ENCODE data around the gene F13A1. TPM values are rescaled to one million over a fixed set of nuclear protein-coding genes. Genes with fewer than 3 reads are reported as not detected.

F13A1 gene
- not detected for polyA plus RNA-seq (2012; ENCODE audit: insufficient read depth, insufficient read length)

DNA sequence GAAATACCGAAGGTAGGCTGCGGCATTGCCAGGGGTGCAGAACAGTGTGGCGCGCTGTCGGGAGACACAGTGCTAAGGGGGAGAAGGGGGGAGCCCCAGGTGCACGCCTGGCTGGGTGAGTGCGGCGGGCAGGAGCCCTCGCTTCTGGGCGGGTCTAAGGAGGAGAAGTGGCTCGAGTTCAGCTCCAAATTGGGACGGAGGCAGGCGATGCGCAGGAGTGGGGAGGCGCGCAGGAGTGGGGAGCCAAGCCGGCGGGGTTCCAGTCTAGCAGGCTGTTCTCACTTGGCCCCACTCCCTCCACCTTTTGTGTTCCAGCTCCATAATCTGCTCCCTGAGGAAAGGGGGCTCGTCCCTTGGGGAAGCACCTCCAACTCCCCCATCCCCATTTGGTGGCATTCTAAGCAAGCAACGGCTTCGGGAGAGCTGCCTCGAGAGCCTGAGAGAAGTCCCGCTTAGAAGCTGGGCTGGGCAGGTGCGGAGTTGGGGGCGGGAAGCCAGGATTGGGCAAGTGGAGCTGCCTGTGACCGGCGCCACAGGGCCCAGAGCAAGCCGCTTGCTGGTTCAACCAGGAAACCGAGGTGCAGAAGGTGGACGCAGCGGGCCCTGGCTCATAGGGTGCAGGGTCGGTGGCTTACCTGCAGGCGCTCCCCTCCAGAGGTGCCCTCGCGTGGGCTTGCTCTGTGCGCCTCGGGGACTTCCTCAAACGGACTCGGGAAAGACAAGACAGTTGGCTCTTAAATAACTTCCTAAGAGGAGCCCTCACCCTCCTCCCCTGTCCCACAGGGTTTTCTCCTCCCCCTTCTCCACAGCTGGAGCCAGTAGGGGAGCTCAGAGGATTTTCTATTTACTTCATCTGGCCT is at the start of gene F13A1:
Gene F13A1 (minus strand): TSS at position 711 of the 860 bp plus-strand sequence. CDS start 1,998 bp downstream, outside the sequence.
- H3K4me3 ChIP-seq (ENCODE audit: low read length) = no peak within 1 kb of the TSS
- no peak for DNase-seq (ENCODE audit: low read depth, low spot score)

DNA sequence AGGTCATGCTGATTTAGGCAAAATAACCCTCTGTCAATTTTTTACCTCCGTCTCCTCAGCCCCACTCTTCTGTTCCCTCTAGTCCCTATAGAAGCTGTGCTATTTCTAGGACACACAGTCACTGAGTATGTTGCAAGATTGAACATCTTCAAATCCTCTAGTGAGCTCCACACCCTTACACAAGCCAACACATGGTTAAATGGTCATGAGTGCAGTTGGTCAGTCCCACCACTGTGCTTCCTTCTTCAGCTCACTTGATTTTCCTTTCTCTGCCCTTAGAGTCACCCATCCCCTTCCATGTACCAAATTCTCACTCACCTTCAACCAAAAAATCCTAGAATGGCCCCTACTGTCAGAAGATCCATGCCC is 48.2 kb upstream of the F13A1 start:
- no peak overlapping the region for H3K4me3 ChIP-seq (ENCODE audit: low read length)

DNA sequence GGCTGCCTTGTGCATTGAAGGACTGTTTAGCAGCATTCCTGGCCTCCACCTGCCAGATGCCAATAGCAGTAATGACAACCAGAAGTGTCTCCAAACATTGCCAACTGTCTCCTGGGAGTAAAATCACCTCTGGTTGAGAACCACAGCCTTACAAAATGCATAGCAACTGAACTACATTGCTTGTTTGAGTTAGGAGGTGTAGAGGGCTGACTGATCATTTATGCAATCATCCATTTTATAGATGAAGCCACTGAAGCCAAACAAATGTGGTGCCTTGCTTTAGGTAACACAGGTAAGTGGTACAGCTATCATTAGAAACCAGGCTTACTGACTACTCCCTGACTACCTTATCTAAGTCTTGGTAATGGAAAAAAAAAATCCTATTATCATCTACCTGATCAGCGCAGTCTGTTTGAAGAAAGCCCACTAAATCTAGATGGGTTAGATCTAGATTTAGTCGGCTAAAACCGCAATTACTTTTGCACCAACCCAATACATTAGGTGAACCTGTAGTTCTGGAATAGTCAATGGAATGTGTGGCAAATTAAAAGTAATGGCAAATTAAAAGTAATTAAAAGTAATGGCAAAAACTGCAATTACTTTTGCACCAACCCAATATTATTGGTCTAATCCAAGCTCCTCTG is 47.7 kb upstream of the F13A1 start:
- DNase-seq (ENCODE audit: low read depth, low spot score) = no peak
- no peak overlapping the region for H3K4me3 ChIP-seq (ENCODE audit: low read length)

More for the DNA sequence above, 48.2 kb upstream of the F13A1 start:
- no peak for DNase-seq (ENCODE audit: low read depth, low spot score)

DNA sequence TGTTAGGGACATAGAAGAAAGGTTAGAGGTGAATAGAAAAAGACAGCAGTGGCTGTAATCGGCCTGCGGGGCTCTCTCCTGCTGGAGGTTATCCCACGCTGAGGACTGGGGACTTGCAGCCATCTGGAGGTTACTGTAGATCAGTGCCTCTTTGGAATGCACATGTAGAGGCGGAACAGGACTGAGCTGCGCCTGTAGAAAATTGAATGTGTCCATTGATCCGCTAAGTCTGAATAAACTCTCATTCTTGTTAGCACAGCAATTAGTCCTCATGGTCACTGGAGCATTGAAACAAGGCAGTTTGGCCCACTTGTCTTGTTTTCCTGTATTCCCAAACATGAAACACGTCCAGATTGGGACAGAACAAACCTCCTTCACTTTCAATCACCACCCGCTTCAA is 46.3 kb upstream of the F13A1 start:
- DNase-seq (ENCODE audit: low read depth, low spot score) = no peak
- H3K4me3 ChIP-seq (ENCODE audit: low read length) = no peak overlapping the region

DNA sequence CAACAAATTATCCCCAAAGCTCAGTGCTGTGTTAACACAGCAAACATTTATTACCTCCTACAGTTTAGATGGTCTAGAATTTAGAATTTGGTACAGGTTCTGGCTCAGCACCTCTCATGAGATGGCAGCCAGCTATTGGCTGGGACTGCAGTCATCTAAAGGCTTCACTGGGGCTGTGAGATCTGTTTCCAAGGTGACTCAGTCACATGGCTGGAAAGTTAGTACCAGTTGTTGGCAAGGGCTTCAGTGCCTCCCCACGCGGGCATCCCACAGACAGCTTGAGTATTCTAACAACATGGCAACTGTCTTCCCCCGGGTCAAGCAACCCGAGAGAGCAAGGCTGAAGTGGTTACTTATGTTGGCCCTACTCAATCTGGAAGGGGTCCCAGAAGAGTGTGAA is 44.8 kb upstream of the F13A1 start:
- no peak overlapping the region for H3K4me3 ChIP-seq (ENCODE audit: low read length)
- DNase-seq (ENCODE audit: low read depth, low spot score) = no peak

DNA sequence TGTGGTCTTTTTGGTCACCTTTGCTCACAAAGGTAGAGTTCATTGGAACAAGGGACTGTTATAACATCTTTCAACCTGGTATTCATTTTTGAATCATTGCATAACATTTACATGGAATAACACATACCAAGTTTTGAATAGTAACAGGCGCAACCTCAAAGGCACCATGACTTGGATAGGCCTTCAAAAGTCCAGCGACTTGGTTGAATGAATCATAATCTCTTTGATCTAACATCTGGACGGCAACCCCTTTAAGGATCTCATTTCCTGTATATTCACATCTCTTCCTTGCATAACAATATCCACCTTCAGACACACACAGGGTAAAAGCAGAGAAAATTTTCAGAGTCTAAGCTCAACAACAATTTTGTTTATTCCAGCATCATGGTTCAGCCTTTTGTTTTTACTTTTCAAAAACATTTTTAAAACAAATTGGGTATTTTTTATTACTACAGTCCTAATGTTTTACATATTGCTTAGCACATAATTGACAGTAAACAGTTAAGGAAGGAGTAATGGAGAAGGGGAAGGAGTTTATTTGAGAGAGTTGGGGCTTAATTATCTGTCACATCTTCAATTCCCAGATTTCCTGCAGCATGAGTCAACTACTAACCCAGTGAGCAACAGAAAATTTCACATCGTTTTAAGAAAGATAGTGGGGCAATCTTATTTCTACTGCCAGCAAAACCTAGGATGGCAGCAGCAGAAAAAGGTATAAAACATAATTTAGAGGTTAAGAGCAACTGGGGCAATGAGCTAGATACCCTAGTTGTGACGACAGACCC is 41.8 kb upstream of the F13A1 start:
- no peak overlapping the region for H3K4me3 ChIP-seq (ENCODE audit: low read length)

DNA sequence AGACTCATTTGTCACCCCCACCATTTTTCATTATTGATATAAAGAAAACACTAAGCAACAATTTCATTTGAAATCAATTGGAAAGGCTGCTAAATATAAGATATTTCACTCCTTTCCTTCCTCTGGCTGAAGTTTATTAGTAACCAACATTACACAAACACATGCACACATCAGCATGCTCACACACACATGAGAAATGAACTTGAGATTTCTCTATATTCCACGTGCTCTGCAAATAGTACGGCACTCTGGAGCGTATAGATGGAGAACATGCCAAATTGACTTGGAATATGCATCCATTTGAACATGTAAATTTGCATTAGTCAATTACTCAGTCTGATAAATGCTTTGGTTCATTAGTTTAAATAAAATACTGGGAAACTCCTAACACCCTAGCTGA is 37.1 kb upstream of the F13A1 start:
- no peak overlapping the region for H3K4me3 ChIP-seq (ENCODE audit: low read length)
- no peak for DNase-seq (ENCODE audit: low read depth, low spot score)

More for the DNA sequence above, 41.8 kb upstream of the F13A1 start:
- no peak for DNase-seq (ENCODE audit: low read depth, low spot score)

DNA sequence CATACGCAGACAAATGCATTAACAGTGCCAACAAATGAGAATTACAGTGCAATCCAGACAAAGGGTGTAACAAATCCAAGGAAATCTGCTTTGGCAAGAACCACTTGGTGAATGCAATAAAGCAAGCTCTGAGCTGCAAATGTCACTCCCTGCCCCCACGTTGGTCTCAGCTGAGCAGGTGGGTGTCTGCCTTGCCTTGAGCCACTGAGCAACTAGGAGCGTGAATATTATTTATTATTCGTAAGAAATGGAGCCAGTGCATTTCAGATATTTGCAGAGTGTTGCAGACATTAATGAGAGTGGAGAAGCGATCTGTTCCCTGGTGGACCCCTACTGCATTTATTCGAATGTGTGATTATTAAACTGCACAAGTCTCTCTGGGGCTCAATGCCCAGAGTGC is 36.6 kb upstream of the F13A1 start:
- no peak for DNase-seq (ENCODE audit: low read depth, low spot score)
- no peak overlapping the region for H3K4me3 ChIP-seq (ENCODE audit: low read length)

DNA sequence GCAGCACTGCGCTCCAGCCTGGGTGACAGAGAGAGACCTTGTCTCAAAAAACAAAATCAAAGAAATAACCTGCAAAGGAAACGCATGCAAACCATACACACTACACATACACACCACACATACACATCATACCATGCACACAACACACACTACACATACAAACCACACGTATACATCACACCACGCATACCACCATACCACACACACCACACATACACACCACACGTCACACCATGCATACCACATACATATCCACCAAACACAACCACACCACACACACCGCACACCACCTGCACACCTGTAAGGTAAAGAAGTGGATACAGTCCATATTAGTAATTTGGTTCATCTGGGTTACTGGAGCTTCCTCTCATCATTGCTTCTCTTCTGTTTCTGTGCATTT is 32.3 kb upstream of the F13A1 start:
- H3K4me3 ChIP-seq (ENCODE audit: low read length) = no peak overlapping the region
- DNase-seq (ENCODE audit: low read depth, low spot score) = no peak

DNA sequence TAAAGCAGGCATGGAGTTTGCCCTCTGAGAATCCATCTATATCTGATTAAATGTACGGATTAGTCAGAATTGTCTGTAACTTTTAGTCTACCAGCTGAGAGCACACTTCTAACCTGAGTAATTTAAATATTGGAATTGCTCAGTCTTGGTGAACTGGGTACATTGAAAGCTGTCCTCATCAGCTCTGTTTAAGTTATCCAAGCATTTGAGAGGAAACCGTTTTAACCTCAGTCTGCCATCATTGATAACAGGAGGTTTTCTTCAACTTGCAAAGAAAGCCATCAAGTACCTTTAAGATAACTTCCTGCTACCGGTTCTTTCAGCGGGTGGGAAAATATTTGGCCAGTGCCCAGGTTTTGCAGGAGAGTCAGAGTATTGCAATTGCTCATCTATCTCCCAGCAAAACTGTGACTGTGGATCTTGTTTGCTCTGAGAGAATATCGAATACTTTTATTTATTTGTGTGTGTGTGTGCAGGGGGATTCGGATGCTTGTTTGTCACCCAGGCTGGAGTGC is 31.1 kb upstream of the F13A1 start:
- peak; percentile 89 for DNase-seq (ENCODE audit: low read depth, low spot score)
- H3K4me3 ChIP-seq (ENCODE audit: low read length) = no peak overlapping the region

DNA sequence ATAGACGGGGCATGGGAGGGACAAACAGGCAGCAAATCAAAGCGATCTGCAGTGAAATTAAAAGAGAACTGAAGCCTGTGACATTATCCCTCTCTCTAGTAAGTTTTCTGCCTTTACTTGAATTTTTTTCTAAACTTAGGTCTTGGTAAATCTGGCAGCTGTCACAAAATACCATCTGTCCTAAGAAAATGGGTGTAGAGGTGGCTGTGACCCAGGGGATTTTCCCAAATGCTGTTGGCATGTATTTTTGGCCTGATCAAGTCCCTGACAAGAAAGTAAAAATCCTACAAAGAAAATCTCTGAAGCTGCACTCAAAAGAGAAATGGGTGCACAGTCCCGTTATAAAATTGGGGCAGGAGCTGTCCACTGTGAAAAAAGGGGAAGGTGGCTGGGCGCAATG is 30.2 kb upstream of the F13A1 start:
- DNase-seq (ENCODE audit: low read depth, low spot score) = no peak
- no peak overlapping the region for H3K4me3 ChIP-seq (ENCODE audit: low read length)

DNA sequence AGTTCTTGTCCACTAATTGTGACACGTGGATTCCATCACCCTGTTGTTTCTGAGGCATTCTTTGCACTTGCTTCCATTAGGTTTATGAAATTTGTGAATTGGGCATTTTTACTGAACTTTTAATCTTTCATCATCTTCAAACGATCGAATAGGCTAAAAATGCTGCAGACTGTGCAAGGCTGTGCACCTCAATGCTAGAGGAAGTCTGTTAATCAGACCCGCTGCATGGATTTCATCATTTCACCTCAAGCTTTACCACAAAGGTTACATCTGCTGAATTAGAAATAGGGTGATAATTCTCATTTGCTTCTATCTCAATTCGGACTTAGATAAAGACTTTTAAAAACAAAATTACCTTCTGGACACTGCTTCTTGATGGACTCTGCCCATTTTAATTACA is 27.8 kb upstream of the F13A1 start:
- peak overlapping the region; percentile 21; the same call in 1 of the 2 replicates for H3K4me3 ChIP-seq (ENCODE audit: low read length)
- peak; percentile 90 for DNase-seq (ENCODE audit: low read depth, low spot score)

DNA sequence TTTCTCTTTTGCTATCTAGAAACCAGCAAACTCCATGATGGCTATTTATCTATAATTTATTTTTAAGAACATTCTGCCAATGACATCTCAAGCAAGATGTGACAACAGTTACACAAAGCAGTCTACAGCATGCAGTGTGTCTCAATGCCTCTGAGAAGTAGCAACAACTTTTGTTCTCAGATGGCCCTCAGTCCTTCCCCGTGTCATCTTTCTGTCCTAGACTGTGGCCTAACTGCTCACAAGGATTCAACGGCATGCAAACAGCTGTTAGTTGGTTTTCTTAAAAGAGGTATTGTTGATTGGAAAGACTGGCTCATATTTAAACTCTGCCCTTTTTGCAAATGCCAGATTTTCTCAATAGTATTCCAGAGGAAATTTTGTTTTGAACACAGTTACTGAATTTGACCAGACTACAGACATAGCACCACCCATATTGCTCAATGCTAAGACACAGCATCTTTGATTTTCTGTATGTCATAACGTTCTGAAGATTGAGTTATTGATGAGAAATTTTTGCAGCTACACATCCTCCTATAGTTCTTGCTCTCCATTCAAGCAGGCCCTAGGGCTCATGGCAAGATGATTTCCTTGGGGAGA is 26.1 kb upstream of the F13A1 start:
- no peak for DNase-seq (ENCODE audit: low read depth, low spot score)
- H3K4me3 ChIP-seq (ENCODE audit: low read length) = no peak overlapping the region

DNA sequence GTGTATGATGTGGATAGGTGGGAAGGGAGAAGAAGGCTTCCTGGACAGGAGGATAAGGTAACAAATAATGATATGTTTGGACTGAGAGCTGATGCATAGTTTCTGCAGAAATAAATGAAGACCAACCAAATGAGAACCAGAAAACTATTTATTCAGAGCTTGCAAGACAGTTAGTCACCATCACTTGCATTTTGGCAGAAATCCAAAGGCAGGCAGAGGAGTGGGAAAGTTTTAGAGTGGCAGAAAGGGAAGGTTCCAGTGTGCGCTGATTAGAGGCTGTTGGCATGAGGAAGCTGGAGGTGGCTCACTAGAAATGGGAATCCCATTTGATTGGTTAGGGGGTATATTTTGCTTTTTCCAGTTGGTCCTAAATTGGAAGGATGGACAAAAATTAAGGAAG is 13.0 kb upstream of the F13A1 start:
- no peak for DNase-seq (ENCODE audit: low read depth, low spot score)
- no peak overlapping the region for H3K4me3 ChIP-seq (ENCODE audit: low read length)

DNA sequence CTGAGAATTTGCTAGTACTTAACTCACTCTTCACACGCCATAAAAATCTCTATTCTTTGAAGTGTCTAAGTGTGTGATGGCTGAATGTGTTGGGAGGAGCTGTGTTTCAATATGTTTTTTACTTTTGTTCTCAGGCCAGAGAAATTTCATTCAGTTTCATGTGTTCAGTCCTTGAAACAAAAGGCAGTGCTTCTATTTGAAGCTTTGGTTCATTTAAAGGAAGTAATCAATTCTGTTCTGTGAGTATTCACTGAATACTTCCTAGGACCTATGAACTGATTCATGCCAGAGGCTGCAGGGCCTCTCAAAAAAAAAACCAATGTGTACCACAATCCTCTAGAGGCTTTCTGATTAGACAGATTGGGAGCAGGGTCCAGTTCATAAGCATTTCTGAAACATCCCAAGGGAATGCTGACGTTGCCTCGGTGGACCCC is 12.4 kb upstream of the F13A1 start:
- no peak overlapping the region for H3K4me3 ChIP-seq (ENCODE audit: low read length)
- DNase-seq (ENCODE audit: low read depth, low spot score) = no peak

DNA sequence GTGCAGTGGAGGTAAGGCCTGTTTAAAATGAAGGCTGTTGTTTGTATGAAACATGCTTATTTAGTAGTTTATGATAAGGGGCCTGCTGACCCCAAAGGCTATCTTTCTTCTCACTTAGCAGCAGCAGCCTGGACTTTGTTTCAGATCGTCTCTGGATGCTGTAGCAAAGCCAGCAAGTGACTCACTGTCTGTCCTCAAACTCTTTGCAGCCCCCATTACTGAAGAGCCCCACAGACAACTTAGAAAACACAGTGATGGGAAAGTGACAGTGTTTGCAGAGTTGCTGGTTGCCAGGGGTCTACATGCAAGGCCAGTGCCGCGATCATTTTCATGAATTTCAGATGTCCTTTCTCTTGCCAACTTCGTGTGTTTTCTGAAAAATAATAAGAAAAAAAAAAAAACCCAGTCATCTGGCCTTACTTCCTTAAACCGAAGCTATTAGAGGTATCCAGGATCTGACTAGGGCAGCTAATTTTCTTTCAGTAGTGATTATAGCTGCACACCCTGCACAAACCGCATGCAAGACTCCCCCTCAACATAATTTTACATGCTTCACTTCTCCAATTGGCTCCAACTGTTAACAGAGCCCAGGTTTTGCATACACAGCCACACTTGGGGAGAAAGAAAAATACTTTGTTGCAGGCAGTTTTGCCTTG is 11.6 kb upstream of the F13A1 start:
- DNase-seq (ENCODE audit: low read depth, low spot score) = no peak
- H3K4me3 ChIP-seq (ENCODE audit: low read length) = no peak overlapping the region

DNA sequence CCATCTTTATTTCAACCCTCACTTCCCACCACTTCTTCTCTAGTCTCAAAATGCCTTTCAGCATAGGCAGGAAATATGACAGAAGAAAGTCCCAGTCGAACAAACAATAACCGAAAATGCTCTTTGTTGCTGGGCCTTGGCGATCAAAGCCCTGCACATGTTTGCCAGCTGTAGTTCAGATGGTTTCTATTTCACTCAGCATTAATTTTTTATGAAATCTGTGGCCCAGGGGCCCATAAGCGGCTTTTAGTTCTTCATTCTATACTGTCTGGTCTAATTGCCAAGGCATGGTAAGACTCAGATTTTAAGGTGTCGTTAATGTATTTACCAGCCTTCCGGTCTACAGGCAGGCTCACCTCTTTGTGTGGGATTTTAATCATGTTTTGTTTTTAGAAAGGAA is 10.9 kb upstream of the F13A1 start:
- H3K4me3 ChIP-seq (ENCODE audit: low read length) = no peak overlapping the region
- DNase-seq (ENCODE audit: low read depth, low spot score) = peak; percentile 75

DNA sequence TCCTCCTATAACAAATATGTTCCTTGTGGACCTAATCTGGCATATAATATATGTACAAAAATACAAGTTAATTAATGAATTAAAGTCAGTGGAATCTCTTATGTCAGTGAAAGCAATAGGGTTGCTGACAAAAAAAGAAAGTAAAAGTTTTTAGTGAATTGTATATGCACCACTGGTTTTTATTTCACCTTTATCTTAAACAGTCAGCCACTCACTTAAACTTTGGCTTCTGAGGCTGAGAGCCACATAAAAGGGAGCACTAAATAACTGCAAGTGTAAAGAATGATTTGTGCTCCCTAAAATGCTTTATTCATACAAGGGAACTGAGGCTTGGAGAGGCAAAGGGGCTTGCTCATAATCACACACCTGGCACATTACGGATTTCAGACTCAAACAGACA is 9.9 kb upstream of the F13A1 start:
- peak; percentile 96 for DNase-seq (ENCODE audit: low read depth, low spot score)
- 0 out of 2 replicates have a peak overlapping the region, but pooled peaks have one; percentile 13 for H3K4me3 ChIP-seq (ENCODE audit: low read length)

DNA sequence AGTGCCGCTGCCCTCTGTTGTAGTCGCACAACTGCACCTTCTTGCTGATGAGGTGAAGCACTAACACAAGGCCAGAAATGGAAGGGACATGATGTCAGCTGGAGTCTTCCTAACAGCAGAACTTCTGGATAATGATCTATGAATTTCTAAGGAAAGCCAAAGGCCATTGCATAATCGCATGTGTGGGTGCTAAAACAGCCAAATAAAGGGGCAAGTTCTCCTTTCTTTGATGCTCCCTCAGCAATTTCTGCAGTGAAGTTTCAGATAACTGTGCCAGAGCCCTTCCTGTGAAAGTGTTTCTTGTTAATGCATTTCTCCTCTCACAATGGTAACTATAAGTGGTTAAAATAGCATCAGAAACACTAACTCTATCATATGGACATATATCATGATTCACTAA is 8.0 kb upstream of the F13A1 start:
- H3K4me3 ChIP-seq (ENCODE audit: low read length) = no peak overlapping the region
- DNase-seq (ENCODE audit: low read depth, low spot score) = no peak

All from Jurkat, Clone E6-1 (cell line).